Liver (tissue), 9 donors: ENCODE results near the gene SMYD3. TPM values are rescaled to one million over a fixed set of nuclear protein-coding genes. Genes with fewer than 3 reads are reported as not detected.

Source experiments
- DNase-seq: peaks from one replicate; pipeline ENCODE4 v3.0.0-alpha.2; 2017; ENCODE audit warnings: low spot score
- H3K27ac ChIP-seq, 2 donors: one replicate each; pipeline ENCODE4 v1.7.0; 2013; ENCODE audit warnings: inconsistent platforms in 2 of 2, low read length in 2 of 2, control low read depth in 1 of 2, low read depth in 1 of 2, mild to moderate bottlenecking in 1 of 2
- H3K27me3 ChIP-seq, 4 donors: one replicate each; pipeline versions ENCODE4 v1.6.1 to v1.7.0; 2013; ENCODE audit warnings: low read length in 3 of 4, inconsistent platforms in 1 of 4, mild to moderate bottlenecking in 1 of 4, moderate library complexity in 1 of 4; ENCODE audit not compliant: control insufficient read depth in 4 of 4, insufficient read depth in 4 of 4
- H3K36me3 ChIP-seq, 4 donors: one replicate each; pipeline versions ENCODE4 v1.6.1 to v1.7.0; 2013; ENCODE audit warnings: low read length in 3 of 4, mild to moderate bottlenecking in 3 of 4, low read depth in 1 of 4, moderate library complexity in 1 of 4; ENCODE audit not compliant: control insufficient read depth in 4 of 4, insufficient read depth in 3 of 4
- H3K4me1 ChIP-seq, 4 donors: one replicate each; pipeline versions ENCODE4 v1.6.1 to v1.7.0; 2013; ENCODE audit warnings: low read length in 3 of 4, mild to moderate bottlenecking in 3 of 4, moderate library complexity in 1 of 4; ENCODE audit not compliant: control insufficient read depth in 4 of 4, insufficient read depth in 4 of 4
- H3K4me3 ChIP-seq, 3 donors: one replicate each; pipeline versions ENCODE4 v1.6.1 to v1.7.0; 2013; ENCODE audit warnings: low read length in 3 of 3, control low read depth in 1 of 3, low read depth in 1 of 3, mild to moderate bottlenecking in 1 of 3
- H3K9ac ChIP-seq, 2 donors: one replicate each; pipeline ENCODE4 v1.7.0; 2013; ENCODE audit warnings: low read length in 2 of 2, mild to moderate bottlenecking in 2 of 2, moderate library complexity in 2 of 2, control low read depth in 1 of 2, low read depth in 1 of 2
- H3K9me3 ChIP-seq, 4 donors: one replicate each; pipeline versions ENCODE4 v1.6.1 to v1.7.0; 2013; ENCODE audit warnings: low read length in 3 of 4; ENCODE audit not compliant: control insufficient read depth in 4 of 4
- EGR1 ChIP-seq, 2 donors: IDR thresholded peaks; 2 replicates each; pipeline ENCODE4 v1.6.1; 2016 to 2018; ENCODE audit warnings: antibody characterized with exemption in 2 of 2, low read depth in 2 of 2
- FOXA1 ChIP-seq: IDR thresholded peaks from 2 replicates; pipeline ENCODE4 v1.6.1; 2016; ENCODE audit warnings: antibody characterized with exemption
- FOXA2 ChIP-seq: IDR thresholded peaks from 2 replicates; pipeline ENCODE4 v1.6.1; 2016; ENCODE audit warnings: antibody characterized with exemption
- GABPA ChIP-seq, 2 donors: IDR thresholded peaks in 1 of 2; conservative IDR thresholded peaks in 1 of 2; 2 replicates each; pipeline ENCODE4 v1.6.1; 2016; ENCODE audit warnings: antibody characterized with exemption in 2 of 2, mild to moderate bottlenecking in 1 of 2, moderate library complexity in 1 of 2
- HNF4A ChIP-seq, 2 donors: conservative IDR thresholded peaks; 2 replicates each; pipeline ENCODE4 v1.6.1; 2016; ENCODE audit warnings: antibody characterized with exemption in 2 of 2, mild to moderate bottlenecking in 2 of 2
- HNF4G ChIP-seq: IDR thresholded peaks from 2 replicates; pipeline ENCODE4 v1.6.1; 2016; ENCODE audit warnings: antibody characterized with exemption
- JUND ChIP-seq, 2 donors: IDR thresholded peaks; 2 replicates each; pipeline ENCODE4 v1.6.1; 2016; ENCODE audit warnings: antibody characterized with exemption in 2 of 2
- NR2F2 ChIP-seq: IDR thresholded peaks from 2 replicates; pipeline ENCODE4 v1.6.1; 2016; ENCODE audit warnings: antibody characterized with exemption
- RAD21 ChIP-seq, 2 donors: IDR thresholded peaks; 2 replicates each; pipeline ENCODE4 v1.6.1; 2016; ENCODE audit warnings: antibody characterized with exemption in 2 of 2, mild to moderate bottlenecking in 2 of 2
- RXRA ChIP-seq, 2 donors: IDR thresholded peaks; 2 replicates each; pipeline ENCODE4 v1.6.1; 2017 to 2018; ENCODE audit warnings: antibody characterized with exemption in 2 of 2, mild to moderate bottlenecking in 1 of 2
- SP1 ChIP-seq: IDR thresholded peaks from 2 replicates; pipeline ENCODE4 v1.6.1; 2018; ENCODE audit warnings: antibody characterized with exemption, mild to moderate bottlenecking
- TAF1 ChIP-seq: conservative IDR thresholded peaks from 2 replicates; pipeline ENCODE4 v1.6.1; 2016; ENCODE audit warnings: antibody characterized with exemption, mild to moderate bottlenecking
- YY1 ChIP-seq: IDR thresholded peaks from 2 replicates; pipeline ENCODE4 v1.6.1; 2016; ENCODE audit warnings: antibody characterized with exemption, mild to moderate bottlenecking
- WGBS: extraction: QIAGEN DNeasy Blood & Tissue Kit; methylation state at CpG from one replicate; pipeline ENCODE4 v1.1.7; 2013; 5-methylcytosine and 5-hydroxymethylcytosine counted together
- polyA plus RNA-seq, 2 donors: library from polyadenylated mRNA; stranded (reverse) in 1 of 2; unstranded in 1 of 2; fragments of 200-250 nt in 1 of 2; fragments of >200 nt in 1 of 2; fragmentation: Nextera tagmentation in 1 of 2; extraction: Ambion mirVana in 1 of 2; gene quantifications; one replicate each; pipeline versions ENCODE4 v1.2.1 to v1.2.3, GENCODE V29; 2013 to 2015
- total RNA-seq, 2 donors: library from RNA; depleted of rRNA; stranded (reverse); fragments of >200 nt; gene quantifications; one replicate each; pipeline ENCODE4 v1.2.3, GENCODE V29; 2014
- TF ChIP-seq, protein P1 (sequence below): IDR thresholded peaks from 2 replicates; pipeline ENCODE4 v1.6.1; 2016; ENCODE audit warnings: antibody characterized with exemption
- TF ChIP-seq, protein P2 (sequence below): IDR thresholded peaks from 2 replicates; pipeline ENCODE4 v1.6.1; 2016; ENCODE audit warnings: antibody characterized with exemption
- TF ChIP-seq, protein P3 (sequence below): fragments of 150-350 bp; IDR thresholded peaks from 2 replicates; pipeline ENCODE4 v1.5.1; 2017; ENCODE audit warnings: improper control_type of control experiment, low read depth, low read length; ENCODE audit not compliant: missing input control
- TF ChIP-seq, protein P4 (sequence below): IDR thresholded peaks from 2 replicates; pipeline ENCODE4 v1.6.1; 2016; ENCODE audit warnings: antibody characterized with exemption
- TF ChIP-seq, protein P5 (sequence below): IDR thresholded peaks from 2 replicates; pipeline ENCODE4 v1.6.1; 2016; ENCODE audit warnings: antibody characterized with exemption, mild to moderate bottlenecking
- donor health status: healthy.
- donor health status: healthy.
- donor health status: healthy.
- donor health status: healthy.
- donor health status: healthy.

The SMYD3 gene
- total and polyA plus RNA-seq, 4 donors = 3.1 to 9.1 (median 8.0) TPM

DNA sequence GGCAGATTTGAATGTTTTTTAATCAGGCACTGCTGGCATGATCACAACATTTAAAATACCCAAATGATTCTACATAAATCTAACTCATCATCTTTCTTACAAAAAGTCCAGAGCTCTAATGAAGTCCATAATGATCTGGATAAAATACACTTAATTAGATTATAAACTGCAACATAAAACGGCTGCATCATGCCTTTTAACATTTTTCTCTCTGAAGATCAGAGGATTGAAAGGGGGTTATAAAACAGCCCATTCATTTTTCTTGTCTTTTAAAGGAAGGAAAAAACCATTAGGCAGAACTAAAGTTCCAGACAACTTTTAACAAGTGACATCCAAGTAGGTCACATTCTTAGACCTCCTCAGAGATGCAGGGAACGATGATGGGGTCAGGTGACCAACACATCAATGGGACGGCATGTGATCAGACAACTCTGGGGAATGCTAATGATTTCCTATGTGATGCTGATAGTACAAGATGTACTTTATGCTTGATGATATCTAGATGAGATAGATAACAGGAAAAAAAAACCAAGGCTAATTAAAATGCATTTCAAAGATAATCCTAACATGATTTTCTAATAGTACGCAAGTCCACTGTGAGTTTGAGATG, 455.1 kb downstream of the SMYD3 start:
- H3K4me3 ChIP-seq = no peak overlapping the region
- WGBS = 86% methylated on average over 4 of the region's 4 CpGs
- no peaks in the 10 kb centered on the region for H3K4me1 ChIP-seq
- TF ChIP-seq HNF4A (conservative IDR thresholded peaks at IDR 0.05) (no peak), TAF1 (no peak), SP1 (no peak), JUND (IDR thresholded peaks at IDR 0.05) (no peak), RXRA (IDR thresholded peaks at IDR 0.05) (no peak), HNF4G (no peak), RAD21 (IDR thresholded peaks at IDR 0.05) (no peak), YY1 (no peak), GABPA (IDR thresholded peaks at IDR 0.05 in 1 of 2, conservative IDR thresholded peaks at IDR 0.05 in 1 of 2) (no peak), FOXA2 (no peak), NR2F2 (no peak), EGR1 (IDR thresholded peaks at IDR 0.05; ENCODE audit: low read depth in 2 of 2) (no peak), FOXA1 (no peak)
- TF ChIP-seq, protein P1, sequence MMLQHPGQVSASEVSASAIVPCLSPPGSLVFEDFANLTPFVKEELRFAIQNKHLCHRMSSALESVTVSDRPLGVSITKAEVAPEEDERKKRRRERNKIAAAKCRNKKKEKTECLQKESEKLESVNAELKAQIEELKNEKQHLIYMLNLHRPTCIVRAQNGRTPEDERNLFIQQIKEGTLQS = no peak
- TF ChIP-seq, protein P2, sequence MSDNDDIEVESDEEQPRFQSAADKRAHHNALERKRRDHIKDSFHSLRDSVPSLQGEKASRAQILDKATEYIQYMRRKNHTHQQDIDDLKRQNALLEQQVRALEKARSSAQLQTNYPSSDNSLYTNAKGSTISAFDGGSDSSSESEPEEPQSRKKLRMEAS = no peak
- TF ChIP-seq, protein P3, sequence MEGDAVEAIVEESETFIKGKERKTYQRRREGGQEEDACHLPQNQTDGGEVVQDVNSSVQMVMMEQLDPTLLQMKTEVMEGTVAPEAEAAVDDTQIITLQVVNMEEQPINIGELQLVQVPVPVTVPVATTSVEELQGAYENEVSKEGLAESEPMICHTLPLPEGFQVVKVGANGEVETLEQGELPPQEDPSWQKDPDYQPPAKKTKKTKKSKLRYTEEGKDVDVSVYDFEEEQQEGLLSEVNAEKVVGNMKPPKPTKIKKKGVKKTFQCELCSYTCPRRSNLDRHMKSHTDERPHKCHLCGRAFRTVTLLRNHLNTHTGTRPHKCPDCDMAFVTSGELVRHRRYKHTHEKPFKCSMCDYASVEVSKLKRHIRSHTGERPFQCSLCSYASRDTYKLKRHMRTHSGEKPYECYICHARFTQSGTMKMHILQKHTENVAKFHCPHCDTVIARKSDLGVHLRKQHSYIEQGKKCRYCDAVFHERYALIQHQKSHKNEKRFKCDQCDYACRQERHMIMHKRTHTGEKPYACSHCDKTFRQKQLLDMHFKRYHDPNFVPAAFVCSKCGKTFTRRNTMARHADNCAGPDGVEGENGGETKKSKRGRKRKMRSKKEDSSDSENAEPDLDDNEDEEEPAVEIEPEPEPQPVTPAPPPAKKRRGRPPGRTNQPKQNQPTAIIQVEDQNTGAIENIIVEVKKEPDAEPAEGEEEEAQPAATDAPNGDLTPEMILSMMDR = no peak
- TF ChIP-seq, protein P4, sequence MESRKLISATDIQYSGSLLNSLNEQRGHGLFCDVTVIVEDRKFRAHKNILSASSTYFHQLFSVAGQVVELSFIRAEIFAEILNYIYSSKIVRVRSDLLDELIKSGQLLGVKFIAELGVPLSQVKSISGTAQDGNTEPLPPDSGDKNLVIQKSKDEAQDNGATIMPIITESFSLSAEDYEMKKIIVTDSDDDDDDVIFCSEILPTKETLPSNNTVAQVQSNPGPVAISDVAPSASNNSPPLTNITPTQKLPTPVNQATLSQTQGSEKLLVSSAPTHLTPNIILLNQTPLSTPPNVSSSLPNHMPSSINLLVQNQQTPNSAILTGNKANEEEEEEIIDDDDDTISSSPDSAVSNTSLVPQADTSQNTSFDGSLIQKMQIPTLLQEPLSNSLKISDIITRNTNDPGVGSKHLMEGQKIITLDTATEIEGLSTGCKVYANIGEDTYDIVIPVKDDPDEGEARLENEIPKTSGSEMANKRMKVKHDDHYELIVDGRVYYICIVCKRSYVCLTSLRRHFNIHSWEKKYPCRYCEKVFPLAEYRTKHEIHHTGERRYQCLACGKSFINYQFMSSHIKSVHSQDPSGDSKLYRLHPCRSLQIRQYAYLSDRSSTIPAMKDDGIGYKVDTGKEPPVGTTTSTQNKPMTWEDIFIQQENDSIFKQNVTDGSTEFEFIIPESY = no peak
- TF ChIP-seq, protein P5, sequence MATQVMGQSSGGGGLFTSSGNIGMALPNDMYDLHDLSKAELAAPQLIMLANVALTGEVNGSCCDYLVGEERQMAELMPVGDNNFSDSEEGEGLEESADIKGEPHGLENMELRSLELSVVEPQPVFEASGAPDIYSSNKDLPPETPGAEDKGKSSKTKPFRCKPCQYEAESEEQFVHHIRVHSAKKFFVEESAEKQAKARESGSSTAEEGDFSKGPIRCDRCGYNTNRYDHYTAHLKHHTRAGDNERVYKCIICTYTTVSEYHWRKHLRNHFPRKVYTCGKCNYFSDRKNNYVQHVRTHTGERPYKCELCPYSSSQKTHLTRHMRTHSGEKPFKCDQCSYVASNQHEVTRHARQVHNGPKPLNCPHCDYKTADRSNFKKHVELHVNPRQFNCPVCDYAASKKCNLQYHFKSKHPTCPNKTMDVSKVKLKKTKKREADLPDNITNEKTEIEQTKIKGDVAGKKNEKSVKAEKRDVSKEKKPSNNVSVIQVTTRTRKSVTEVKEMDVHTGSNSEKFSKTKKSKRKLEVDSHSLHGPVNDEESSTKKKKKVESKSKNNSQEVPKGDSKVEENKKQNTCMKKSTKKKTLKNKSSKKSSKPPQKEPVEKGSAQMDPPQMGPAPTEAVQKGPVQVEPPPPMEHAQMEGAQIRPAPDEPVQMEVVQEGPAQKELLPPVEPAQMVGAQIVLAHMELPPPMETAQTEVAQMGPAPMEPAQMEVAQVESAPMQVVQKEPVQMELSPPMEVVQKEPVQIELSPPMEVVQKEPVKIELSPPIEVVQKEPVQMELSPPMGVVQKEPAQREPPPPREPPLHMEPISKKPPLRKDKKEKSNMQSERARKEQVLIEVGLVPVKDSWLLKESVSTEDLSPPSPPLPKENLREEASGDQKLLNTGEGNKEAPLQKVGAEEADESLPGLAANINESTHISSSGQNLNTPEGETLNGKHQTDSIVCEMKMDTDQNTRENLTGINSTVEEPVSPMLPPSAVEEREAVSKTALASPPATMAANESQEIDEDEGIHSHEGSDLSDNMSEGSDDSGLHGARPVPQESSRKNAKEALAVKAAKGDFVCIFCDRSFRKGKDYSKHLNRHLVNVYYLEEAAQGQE = no peak
- no peaks in the 10 kb centered on the region for H3K27me3 ChIP-seq
- H3K9ac ChIP-seq = no peak overlapping the region
- no peak overlapping the region for H3K27ac ChIP-seq
- DNase-seq = no peak
- H3K36me3 ChIP-seq = no peaks in the 10 kb centered on the region
- H3K9me3 ChIP-seq = no peaks in the 10 kb centered on the region
